Measurements from ENCODE around the gene GGCT. TPM values are rescaled to one million over a fixed set of nuclear protein-coding genes. Genes with fewer than 3 reads are reported as not detected.

GGCT gene
- total and polyA plus RNA-seq, 2 of the 8 experiments (the other 6 are each of a cell fraction or from before 2014, with no cell fraction given), result 50.0 to 129 TPM

- no peak overlapping the region for H3K27ac ChIP-seq (ENCODE audit: low read depth, low read length)
- H3K4me3 ChIP-seq (ENCODE audit: extremely low read depth in 1 of 4, insufficient read depth in 2 of 4, low read depth in 3 of 4, low read length in 4 of 4), result no peak overlapping the region
- no peak overlapping the region for H3K4me2 ChIP-seq (ENCODE audit: insufficient read depth in 1 of 2, low read depth in 2 of 2, low read length in 2 of 2)
- no peak overlapping the region for H3K18ac ChIP-seq (ENCODE audit: extremely low read depth, low read length)
- TF ChIP-seq TAF1 (IDR thresholded peaks at IDR 0.05; ENCODE audit: low read depth, low read length), result no peak
- TF ChIP-seq, protein P1, sequence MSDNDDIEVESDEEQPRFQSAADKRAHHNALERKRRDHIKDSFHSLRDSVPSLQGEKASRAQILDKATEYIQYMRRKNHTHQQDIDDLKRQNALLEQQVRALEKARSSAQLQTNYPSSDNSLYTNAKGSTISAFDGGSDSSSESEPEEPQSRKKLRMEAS (IDR thresholded peaks at IDR 0.05), result no peak
- TF ChIP-seq POU5F1 (IDR thresholded peaks at IDR 0.05; ENCODE audit: low read depth, low read length), result no peak
- TF ChIP-seq TCF12 (IDR thresholded peaks at IDR 0.05; ENCODE audit: low read depth, low read length), result no peak
- no peak for TF ChIP-seq EGR1 (IDR thresholded peaks at IDR 0.05; ENCODE audit: borderline replicate concordance, low read depth, low read length)
- TF ChIP-seq KDM1A (IDR thresholded peaks at IDR 0.05; ENCODE audit: borderline replicate concordance, low read length), result no peak
- no peak for TF ChIP-seq EZH2 (IDR thresholded peaks at IDR 0.05; ENCODE audit: low read depth, low read length, severe bottlenecking)
- TF ChIP-seq KDM4A (IDR thresholded peaks at IDR 0.05; ENCODE audit: low read depth, low read length, severe bottlenecking), result no peak
- TF ChIP-seq SP1 (IDR thresholded peaks at IDR 0.05; ENCODE audit: low read depth, low read length), result no peak
- TF ChIP-seq CHD1 (IDR thresholded peaks at IDR 0.05; ENCODE audit: low read depth, low read length), result no peak
- TF ChIP-seq SIN3A (conservative IDR thresholded peaks at IDR 0.05 in 1 of 2, IDR thresholded peaks at IDR 0.05 in 1 of 2; ENCODE audit: low read depth in 1 of 2, low read length in 2 of 2), result no peak
- no peak for TF ChIP-seq GABPA (IDR thresholded peaks at IDR 0.05; ENCODE audit: borderline replicate concordance, insufficient read depth, low read length)
- TF ChIP-seq RFX5 (IDR thresholded peaks at IDR 0.05; ENCODE audit: borderline replicate concordance, low read depth, low read length), result no peak
- no peak overlapping the region for H4K5ac ChIP-seq (ENCODE audit: insufficient read length, low read depth, low read length)
- H2BK15ac ChIP-seq (ENCODE audit: low read length), result no peak overlapping the region
- no peak overlapping the region for H2BK5ac ChIP-seq (ENCODE audit: low read depth, low read length)
- no peak overlapping the region for H2AFZ ChIP-seq (ENCODE audit: low read length)
- no peaks in the 10 kb centered on the region for H3K27me3 ChIP-seq (replicated peaks in 1 of 4; ENCODE audit: control insufficient read depth in 3 of 4, extremely low read depth in 1 of 4, insufficient read depth in 3 of 4, low read length in 3 of 4)
- no peaks in the 10 kb centered on the region for H3K4me1 ChIP-seq (replicated peaks in 1 of 4; ENCODE audit: control insufficient read depth in 3 of 4, insufficient read depth in 4 of 4, low read length in 3 of 4)
- no peaks in the 10 kb centered on the region for H3K36me3 ChIP-seq (ENCODE audit: control insufficient read depth in 2 of 4, insufficient read depth in 4 of 4, low read length in 3 of 4)
- no peak overlapping the region for H2BK20ac ChIP-seq (ENCODE audit: low read length)
- H2AK5ac ChIP-seq (ENCODE audit: low read depth, low read length), result no peak overlapping the region
- H2BK12ac ChIP-seq (ENCODE audit: low read depth, low read length), result no peak overlapping the region
- ChIA-PET CTCF (ENCODE audit: partially characterized antibody) (interaction anchor here (0.8 to 1.4 kb wide), 2 partner anchors 35 to 51 kb away, joined by 3 to 5 read pairs; no protein-coding TSS in a partner anchor), POLR2A (ENCODE audit: partially characterized antibody) (interaction anchor here (1.0 kb wide), 1 partner anchor 25 kb away, joined by 3 read pairs; no protein-coding TSS in a partner anchor)
- H2BK120ac ChIP-seq (replicated peaks; ENCODE audit: low read depth, low read length), result no peak overlapping the region
- no peak overlapping the region for H3K4ac ChIP-seq (replicated peaks; ENCODE audit: insufficient read length, low read depth, low read length)
- DNase-seq (ENCODE audit: low read depth in 1 of 2, low spot score in 2 of 2) (no peak), FAIRE-seq (no peak)
- no peaks in the 10 kb centered on the region for H4K20me1 ChIP-seq (replicated peaks in 1 of 2; ENCODE audit: control insufficient read depth in 1 of 2, insufficient read depth in 2 of 2, low read length in 2 of 2)
- no peaks in the 10 kb centered on the region for H3K9me3 ChIP-seq (ENCODE audit: insufficient read depth in 2 of 2, low read depth in 1 of 2, low read length in 1 of 2)
- H3K79me1 ChIP-seq (ENCODE audit: low read depth, low read length), result no peaks in the 10 kb centered on the region
- H3K14ac ChIP-seq (ENCODE audit: insufficient read length), result no peak overlapping the region
- H4K91ac ChIP-seq (replicated peaks; ENCODE audit: insufficient read length, low read length), result no peak overlapping the region
- H3K79me2 ChIP-seq (ENCODE audit: control insufficient read depth in 1 of 2, insufficient read depth in 2 of 2, low read length in 2 of 2), result no peaks in the 10 kb centered on the region
- no peak overlapping the region for H3K23ac ChIP-seq (ENCODE audit: insufficient read length)
- H3K9ac ChIP-seq (replicated peaks in 1 of 4; ENCODE audit: extremely low read depth in 1 of 4, low read depth in 3 of 4, low read length in 3 of 4), result no peak overlapping the region
- no peak overlapping the region for H4K8ac ChIP-seq (ENCODE audit: extremely low read depth, insufficient read depth, low read length)
- H3K23me2 ChIP-seq (ENCODE audit: low read depth, low read length), result no peaks in the 10 kb centered on the region
- H3K56ac ChIP-seq (replicated peaks; ENCODE audit: insufficient read length, low read depth, low read length), result no peak overlapping the region
These were observed 24.1 kb upstream of the GGCT start for GRCh38 chr7:30528779-30529178.

Measured in H1 (cell line).